ENCODE data around the gene HSD3B2.
"Not testable (repeated sequence)": the region's sequence is repeated elsewhere in the genome, so short reads cannot be mapped to it uniquely, and the experiment has no call there.

Gene HSD3B2

DNA sequence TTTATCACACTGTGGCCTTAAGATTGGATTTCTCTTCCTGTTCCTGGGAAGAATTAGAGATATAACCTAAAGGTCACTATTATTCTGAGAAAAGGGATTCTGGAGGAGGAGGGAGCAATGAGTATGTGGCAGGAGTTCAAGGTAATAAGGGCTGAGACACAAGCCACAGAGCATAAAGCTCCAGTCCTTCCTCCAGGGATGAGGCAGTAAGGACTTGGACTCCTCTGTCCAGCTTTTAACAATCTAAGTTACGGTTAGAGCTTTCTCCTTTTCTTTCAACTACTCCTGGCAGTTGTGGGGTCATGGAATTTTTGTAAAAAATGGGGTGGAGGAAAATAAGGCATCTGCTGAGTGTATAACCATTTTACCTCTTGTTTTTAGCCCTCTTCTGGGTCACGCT, at the start of gene HSD3B2:
Gene HSD3B2, plus strand, starts transcription at position 201 of the 400 bp plus-strand sequence. CDS start 270 bp downstream, outside the sequence.
- DNase-seq (ENCODE audit: low read depth in 2 of 2) = no peak

GRCh38 chr1:119366424-119366823, 48.5 kb upstream of the HSD3B2 start:
- no peak for DNase-seq (ENCODE audit: low read depth in 2 of 2)

DNA sequence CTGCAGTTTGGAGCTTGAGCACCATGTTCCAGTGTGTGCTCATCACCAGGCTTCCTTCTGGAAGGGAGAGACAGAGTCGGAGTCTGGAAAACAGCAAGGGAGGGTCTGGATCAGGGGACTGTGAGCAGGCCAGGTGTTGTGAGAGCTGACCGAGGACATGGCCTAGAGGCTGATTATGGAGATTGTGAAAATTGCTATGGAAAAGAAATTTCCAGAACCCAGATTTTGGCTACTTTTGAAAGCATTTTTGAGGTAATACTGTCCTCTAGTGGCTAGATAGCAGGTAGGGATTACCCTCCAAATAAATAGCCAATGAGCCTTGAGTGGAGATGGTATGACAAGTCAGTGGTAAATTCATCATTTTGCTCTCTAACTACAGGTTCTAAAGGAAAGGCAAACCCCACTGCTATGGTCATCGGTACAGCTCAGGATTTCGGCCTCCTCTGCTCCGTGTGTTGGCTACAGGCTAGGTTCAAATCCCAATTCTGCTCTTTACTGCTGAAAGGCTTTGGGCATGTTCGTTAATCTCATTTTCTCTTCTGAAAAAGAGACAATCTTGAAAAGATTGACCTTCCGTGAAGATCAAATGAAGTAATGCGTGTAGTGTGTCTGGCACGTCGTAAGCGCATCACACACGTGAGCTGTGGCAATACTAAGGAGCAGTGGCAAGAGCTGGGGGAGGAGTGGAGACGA, 47.4 kb upstream of the HSD3B2 start:
- DNase-seq (ENCODE audit: low read depth in 2 of 2) = no peak

- no peak for DNase-seq (ENCODE audit: low read depth in 2 of 2)
These were observed 46.4 kb upstream of the HSD3B2 start, which contains the start of gene HAO2 for GRCh38 chr1:119368554-119368953. Gene HAO2 (plus strand): TSS chr1:119368785. CDS start chr1:119381086, 12,301 bp downstream.

GRCh38 chr1:119370748-119371147, 44.2 kb upstream of the HSD3B2 start:
- DNase-seq (ENCODE audit: low read depth in 2 of 2) = no peak

GRCh38 chr1:119371815-119372214, 43.1 kb upstream of the HSD3B2 start:
- no peak for DNase-seq (ENCODE audit: low read depth in 2 of 2)

GRCh38 chr1:119372503-119373086, 42.4 kb upstream of the HSD3B2 start:
- DNase-seq (ENCODE audit: low read depth in 2 of 2) = no peak

- no peak for DNase-seq (ENCODE audit: low read depth in 2 of 2)
These were observed 41.5 kb upstream of the HSD3B2 start for GRCh38 chr1:119373465-119373864.

- no peak for DNase-seq (ENCODE audit: low read depth in 2 of 2)
These were observed 40.6 kb upstream of the HSD3B2 start for GRCh38 chr1:119374208-119374874.

- no peak for DNase-seq (ENCODE audit: low read depth in 2 of 2)
These were observed 39.6 kb upstream of the HSD3B2 start for GRCh38 chr1:119375366-119375765.

DNA sequence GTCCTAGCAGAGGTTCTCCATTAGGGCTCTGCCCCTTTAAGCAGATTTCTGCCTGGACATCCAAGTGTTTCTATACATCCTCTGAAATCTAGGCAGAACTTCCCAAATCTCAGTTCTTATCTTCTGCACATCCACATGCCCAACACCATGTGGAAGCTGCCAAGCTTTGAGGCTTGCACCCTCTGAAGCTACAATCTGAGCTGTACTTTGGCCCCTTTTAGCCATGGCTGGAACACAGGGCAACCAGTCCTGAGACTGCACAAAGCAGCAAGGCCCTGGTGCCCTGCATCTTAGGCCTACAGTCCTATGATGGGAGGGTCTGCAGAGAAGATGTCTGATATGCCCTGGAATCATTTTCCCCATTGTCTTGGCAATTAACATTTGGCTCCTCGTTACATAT, 38.4 kb upstream of the HSD3B2 start:
- DNase-seq (ENCODE audit: low read depth in 2 of 2) = no peak

DNA sequence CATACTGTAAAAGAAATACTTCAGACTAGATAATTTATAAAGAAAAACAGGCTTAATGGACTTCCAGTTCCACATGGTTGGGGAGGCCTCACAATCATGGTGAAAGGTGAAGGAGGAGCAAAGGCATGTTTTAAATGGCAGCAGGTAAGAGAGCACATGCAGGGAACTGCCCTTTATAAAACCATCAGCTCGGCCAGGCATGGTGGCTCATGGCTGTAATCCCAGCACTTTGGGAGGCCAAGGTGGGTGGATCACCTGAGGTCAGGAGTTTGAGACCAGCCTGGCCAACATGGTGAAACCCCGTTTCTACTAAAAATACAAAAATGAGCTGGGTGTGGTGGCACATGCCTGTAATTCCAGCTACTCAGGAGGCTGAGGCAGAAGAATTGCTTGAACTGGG, 37.4 kb upstream of the HSD3B2 start:
- DNase-seq (ENCODE audit: low read depth in 2 of 2) = not testable (repeated sequence)

- DNase-seq (ENCODE audit: low read depth in 2 of 2) = no peak
These were observed 35.8 kb upstream of the HSD3B2 start for GRCh38 chr1:119379117-119379516.

DNA sequence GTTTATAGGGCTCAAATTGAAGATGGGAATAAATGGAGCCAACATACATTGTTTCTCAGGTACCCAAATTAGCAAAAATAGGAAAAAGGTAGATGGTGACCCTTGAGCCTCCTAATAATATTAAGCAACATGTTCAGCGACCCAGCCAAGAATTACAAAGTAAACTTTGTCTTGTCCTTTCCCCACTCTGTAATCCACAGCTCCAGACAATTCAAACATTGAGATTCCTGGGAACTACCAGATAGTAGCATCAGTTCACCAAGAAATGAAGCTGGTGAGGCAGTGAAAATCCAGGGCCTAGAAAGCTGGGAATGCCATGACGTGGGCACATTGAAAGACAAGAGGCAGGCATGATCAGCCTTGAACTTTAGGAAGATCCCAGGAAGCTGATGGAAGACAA, 34.6 kb upstream of the HSD3B2 start:
- DNase-seq (ENCODE audit: low read depth in 2 of 2) = no peak

- no peak for DNase-seq (ENCODE audit: low read depth in 2 of 2)
These were observed 33.8 kb upstream of the HSD3B2 start for GRCh38 chr1:119380983-119381662.

- DNase-seq (ENCODE audit: low read depth in 2 of 2) = no peak
These were observed 30.4 kb upstream of the HSD3B2 start for GRCh38 chr1:119384591-119384990.

GRCh38 chr1:119385650-119386049, 29.3 kb upstream of the HSD3B2 start:
- DNase-seq (ENCODE audit: low read depth in 2 of 2) = no peak

GRCh38 chr1:119387858-119388257, 27.1 kb upstream of the HSD3B2 start:
- no peak for DNase-seq (ENCODE audit: low read depth in 2 of 2)

GRCh38 chr1:119388450-119388849, 26.5 kb upstream of the HSD3B2 start:
- DNase-seq (ENCODE audit: low read depth in 2 of 2) = no peak

GRCh38 chr1:119390526-119390925, 24.4 kb upstream of the HSD3B2 start:
- DNase-seq (ENCODE audit: low read depth in 2 of 2) = no peak

DNA sequence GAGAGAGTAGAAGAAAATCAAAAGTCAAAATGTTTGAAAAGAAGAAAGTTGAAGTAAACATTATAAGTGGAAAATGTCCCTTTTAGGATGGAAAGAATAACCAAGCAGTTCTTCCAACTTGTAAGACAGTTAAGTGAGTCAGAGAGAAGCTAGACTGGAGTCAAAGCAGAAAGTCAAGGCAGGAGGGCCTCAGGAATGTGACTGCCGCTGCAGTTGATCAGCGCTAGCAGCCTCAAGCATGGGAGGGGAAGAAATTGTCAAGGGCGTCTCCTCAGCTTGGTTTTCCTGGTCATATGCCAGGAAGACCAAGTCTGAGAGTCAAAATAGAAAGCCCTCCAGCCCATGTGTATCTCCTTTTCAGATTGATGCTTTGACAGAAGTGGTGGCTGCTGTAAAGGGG, 23.2 kb upstream of the HSD3B2 start:
- DNase-seq (ENCODE audit: low read depth in 2 of 2) = no peak

DNA sequence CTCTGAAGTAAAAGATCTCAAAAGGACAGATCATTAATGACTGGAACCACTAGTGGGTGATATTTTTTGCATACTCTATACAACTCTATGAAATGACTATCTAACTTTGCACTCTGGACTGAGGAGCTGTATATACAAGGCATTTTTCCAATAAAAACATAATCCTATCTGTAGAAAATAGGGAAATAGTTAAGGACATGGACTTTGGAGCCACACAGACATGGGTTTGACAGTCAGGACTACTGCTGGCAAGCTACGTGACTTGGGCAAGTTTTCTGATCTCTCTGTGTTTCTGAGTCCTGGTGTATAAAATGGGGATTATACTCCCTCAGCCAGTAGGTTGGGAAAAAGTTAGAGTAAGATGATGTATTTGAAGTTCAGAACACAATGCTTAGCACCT, 20.9 kb upstream of the HSD3B2 start:
- no peak for DNase-seq (ENCODE audit: low read depth in 2 of 2)
